Right lobe of liver (tissue), 6 donors: Measurements from ENCODE around the gene MZF1. TPM values are rescaled to one million over a fixed set of nuclear protein-coding genes. Genes with fewer than 3 reads are reported as not detected.

Source experiments
- ATAC-seq, 4 donors: fragments of 200-7000 bp; cut with Tn5 transposase; one replicate each; pipeline ENCODE4 v1.9.1; 2020; ENCODE audit warnings: mild to moderate bottlenecking in 4 of 4, moderate library complexity in 4 of 4
- DNase-seq, 3 donors: peaks; one replicate each; pipeline ENCODE4 v3.0.0-alpha.2; 2020
- H3K27ac ChIP-seq, 3 donors: fragments of 200-600 bp; one replicate each; pipeline ENCODE4 v1.8.0; 2022
- H3K27me3 ChIP-seq, 2 donors: fragments of 200-600 bp; one replicate each; pipeline ENCODE4 v1.8.0; 2022
- H3K36me3 ChIP-seq, 4 donors: fragments of 200-600 bp; sonication (generic) in 1 of 4; one replicate each; pipeline versions ENCODE4 v1.5.1 to v1.8.0; 2017 to 2022; ENCODE audit warnings: control low read depth in 1 of 4
- H3K4me1 ChIP-seq, 4 donors: fragments of 200-600 bp; sonication (generic) in 1 of 4; one replicate each; pipeline versions ENCODE4 v1.5.1 to v1.8.0; 2017 to 2022; ENCODE audit warnings: control low read depth in 1 of 4
- H3K4me3 ChIP-seq, 3 donors: fragments of 200-600 bp; one replicate each; pipeline ENCODE4 v1.8.0; 2022
- H3K9me3 ChIP-seq, 4 donors: fragments of 200-600 bp; sonication (generic) in 1 of 4; one replicate each; pipeline versions ENCODE4 v1.5.1 to v1.8.0; 2017 to 2022; ENCODE audit warnings: control low read depth in 1 of 4
- POLR2A ChIP-seq: fragments of 450-650 bp; IDR thresholded peaks from one replicate; pipeline ENCODE4 v1.6.1; 2017; ENCODE audit warnings: antibody characterized with exemption, mild to moderate bottlenecking
- WGBS: methylation state at CpG from one replicate; pipeline ENCODE4 v1.1.6; 2018; ENCODE audit warnings: low coverage, low lambda C conversion rate; ENCODE audit not compliant: insufficient coverage; ENCODE audit errors: missing lambda C conversion rate; 5-methylcytosine and 5-hydroxymethylcytosine counted together
- intact Hi-C, 2 donors: fragments of 100-400 bp; cut with DNase I; formaldehyde crosslinking; loops; one replicate each; pipeline versions ENCODE4 v1.11.2 to v1.14.1; 2022
- total RNA-seq, 6 experiments: library from RNA; depleted of rRNA in 2 of 6; stranded (reverse); fragments of >200 nt in 2 of 6; fragmentation: NEBNext Ultra II Directional in 3 of 6; extraction: Animal tissue kit (Norgen Biotek cat#: 25700) in 3 of 6; gene quantifications; one replicate each; pipeline versions ENCODE4 v1.1.0 to v1.2.4, GENCODE V29; 2016 to 2023
- TF ChIP-seq, protein P1 (sequence below), 4 donors: fragments of 200-600 bp in 3 of 4; fragments of 450-650 bp in 1 of 4; IDR thresholded peaks; one replicate each; pipeline versions ENCODE4 v1.5.1 to v1.8.0; 2016 to 2022; ENCODE audit warnings: antibody characterized with exemption in 4 of 4, mild to moderate bottlenecking in 2 of 4
- donor health status: DM: no; HTN: yes; CAD: no.
- donor health status: DM: no; HTN: no; CAD: no.
- donor health status: DM: no; HTN: no; CAD: no.
- donor health status: DM: no; HTN: yes; CAD: no.
- donor health status: DM: no; HTN: yes; CAD: no.

Gene MZF1
- total RNA-seq, 6 experiments from 2014 or later: 8.2 to 19.9 (median 14.1) TPM

DNA sequence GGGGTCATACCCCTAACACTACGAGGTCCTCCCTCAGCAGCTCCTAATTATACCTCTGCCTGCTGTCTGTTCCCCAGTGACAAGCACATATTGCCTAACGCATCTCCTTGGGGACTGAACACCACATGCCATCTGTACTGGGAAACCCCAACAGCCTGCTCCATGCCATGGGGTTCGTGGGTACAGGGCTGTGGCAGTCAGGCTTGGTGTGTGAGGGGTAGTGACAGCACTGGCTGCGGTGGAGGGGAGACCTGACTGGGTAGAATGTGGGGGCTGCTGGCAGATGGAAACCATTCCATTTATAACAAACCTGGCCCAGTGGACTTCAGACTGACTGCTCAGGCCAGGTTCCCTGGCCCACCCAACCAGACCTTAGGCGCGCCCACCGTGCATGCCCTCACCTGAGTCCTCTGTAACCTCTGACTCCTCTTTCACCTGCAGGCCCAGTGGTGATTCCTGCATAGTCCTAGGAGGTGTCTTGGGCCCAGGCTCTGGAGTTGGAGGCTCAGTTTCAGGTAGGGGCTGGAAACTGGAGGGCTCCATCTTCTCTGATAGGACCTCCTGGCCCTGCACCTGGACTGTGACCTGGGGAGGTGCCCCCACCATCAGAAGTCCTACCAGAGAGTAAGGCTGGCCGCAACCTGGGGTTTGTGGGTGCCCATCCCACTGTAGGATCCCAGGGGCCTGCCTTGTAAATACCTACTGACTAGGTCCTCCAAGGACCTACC is 3.0 kb downstream of the MZF1 start:
- intact Hi-C loops: no loop called here
- Histone ChIP-seq H3K4me1 (peaks cover 0 to 17% (median 3%) of the 10 kb centered on the region in 4 donors), H3K9me3 (no peaks in the 10 kb centered on the region), H3K4me3 (no peak overlapping the region), H3K27me3 (no peaks in the 10 kb centered on the region), H3K36me3 (peaks cover 0 to 10% (median 0%) of the 10 kb centered on the region in 4 donors), H3K27ac (no peak overlapping the region)
- no peak for TF ChIP-seq POLR2A
- TF ChIP-seq, protein P1, sequence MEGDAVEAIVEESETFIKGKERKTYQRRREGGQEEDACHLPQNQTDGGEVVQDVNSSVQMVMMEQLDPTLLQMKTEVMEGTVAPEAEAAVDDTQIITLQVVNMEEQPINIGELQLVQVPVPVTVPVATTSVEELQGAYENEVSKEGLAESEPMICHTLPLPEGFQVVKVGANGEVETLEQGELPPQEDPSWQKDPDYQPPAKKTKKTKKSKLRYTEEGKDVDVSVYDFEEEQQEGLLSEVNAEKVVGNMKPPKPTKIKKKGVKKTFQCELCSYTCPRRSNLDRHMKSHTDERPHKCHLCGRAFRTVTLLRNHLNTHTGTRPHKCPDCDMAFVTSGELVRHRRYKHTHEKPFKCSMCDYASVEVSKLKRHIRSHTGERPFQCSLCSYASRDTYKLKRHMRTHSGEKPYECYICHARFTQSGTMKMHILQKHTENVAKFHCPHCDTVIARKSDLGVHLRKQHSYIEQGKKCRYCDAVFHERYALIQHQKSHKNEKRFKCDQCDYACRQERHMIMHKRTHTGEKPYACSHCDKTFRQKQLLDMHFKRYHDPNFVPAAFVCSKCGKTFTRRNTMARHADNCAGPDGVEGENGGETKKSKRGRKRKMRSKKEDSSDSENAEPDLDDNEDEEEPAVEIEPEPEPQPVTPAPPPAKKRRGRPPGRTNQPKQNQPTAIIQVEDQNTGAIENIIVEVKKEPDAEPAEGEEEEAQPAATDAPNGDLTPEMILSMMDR (IDR thresholded peaks at IDR 0.05): no peak
- 80% methylated on average over 2 of the region's 8 CpGs for WGBS
- DNase-seq (peak; percentile 22 to 46 (median 40)), ATAC-seq (no peak)

DNA sequence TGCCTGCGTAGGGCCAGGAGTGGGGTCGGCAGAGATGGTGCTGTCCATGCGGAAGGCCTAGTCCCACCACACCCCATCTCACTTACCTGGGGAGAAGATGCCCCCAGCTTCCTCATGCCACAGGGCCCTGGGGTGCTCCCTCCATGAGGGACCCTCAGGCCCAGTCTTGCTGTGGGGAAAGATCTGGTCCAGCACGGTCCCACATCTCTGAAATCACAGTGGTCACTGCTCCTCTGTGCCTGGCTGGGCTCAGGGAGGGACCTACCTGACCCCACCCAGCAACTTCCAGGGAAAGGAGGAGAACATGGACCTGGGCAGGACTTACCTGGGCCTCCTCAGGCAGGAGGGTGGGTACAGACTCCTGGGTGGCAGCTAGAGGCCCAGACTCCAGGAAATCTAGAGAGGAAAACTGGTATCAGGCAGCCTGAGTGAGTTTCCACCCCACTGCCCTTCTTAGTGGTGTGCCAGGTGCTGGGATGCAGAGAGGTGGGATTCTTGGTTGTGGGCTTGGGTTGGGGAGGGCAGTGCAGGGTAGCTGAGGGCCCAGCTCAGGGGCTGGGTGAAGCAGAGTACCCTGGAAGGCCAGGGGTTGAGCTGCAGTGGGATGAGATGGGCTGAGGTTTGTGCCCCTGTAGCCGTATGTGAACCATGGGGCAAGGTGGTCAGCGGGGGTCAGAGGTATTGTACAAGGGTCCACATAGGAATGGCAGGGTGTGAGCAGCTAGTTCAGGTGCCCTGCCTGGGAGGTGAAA is 3.8 kb downstream of the MZF1 start:
- H3K27me3 ChIP-seq: no peaks in the 10 kb centered on the region
- intact Hi-C loops: no loop called here
- H3K27ac ChIP-seq: no peak overlapping the region
- H3K36me3 ChIP-seq: peaks cover 0 to 10% (median 0%) of the 10 kb centered on the region in 4 donors
- H3K4me1 ChIP-seq: peaks cover 0 to 14% (median 2%) of the 10 kb centered on the region in 4 donors
- H3K4me3 ChIP-seq: no peak overlapping the region
- H3K9me3 ChIP-seq: no peaks in the 10 kb centered on the region
- DNase-seq (peak in 1 of 3 donors; percentile 42), ATAC-seq (no peak)
- TF ChIP-seq, protein P1 (IDR thresholded peaks at IDR 0.05): no peak
- WGBS: 88% methylated on average over 3 of the region's 6 CpGs

DNA sequence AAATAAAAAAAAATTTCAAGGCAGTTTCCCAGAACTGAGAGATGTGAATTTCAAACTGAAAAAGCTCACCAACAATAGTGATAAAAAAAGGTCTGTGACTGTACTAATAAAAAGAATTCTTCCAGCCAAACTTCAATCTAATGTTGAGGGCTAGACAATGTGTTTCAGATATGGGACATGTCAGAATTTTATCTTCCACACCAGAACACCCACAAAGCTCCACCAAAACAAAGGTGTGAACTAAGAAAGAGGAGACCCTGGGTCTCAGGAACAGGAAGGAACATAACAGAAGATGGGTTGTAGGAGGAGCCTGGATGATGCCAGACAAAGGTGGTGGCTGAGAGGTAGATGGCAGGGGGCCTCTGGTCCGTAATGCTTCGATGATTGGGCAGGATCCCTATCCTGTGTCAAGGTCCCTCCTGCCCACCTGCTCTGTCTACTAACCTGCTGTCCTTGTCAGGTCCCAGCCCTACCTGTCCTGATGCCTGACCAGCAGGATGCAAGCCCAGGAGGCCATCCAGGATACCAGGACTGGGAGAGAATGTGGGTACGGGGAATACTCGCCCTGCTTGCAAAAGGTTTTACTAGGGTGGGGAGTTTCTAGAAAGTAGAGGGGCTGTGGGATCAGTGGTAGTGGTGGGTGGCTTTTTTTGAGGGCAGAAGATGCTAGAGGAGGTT is 4.5 kb downstream of the MZF1 start:
- Histone ChIP-seq H3K9me3 (no peaks in the 10 kb centered on the region), H3K27ac (no peak overlapping the region), H3K4me3 (no peak overlapping the region), H3K27me3 (no peaks in the 10 kb centered on the region), H3K4me1 (peaks cover 0 to 7% (median 0%) of the 10 kb centered on the region in 4 donors), H3K36me3 (peaks cover 0 to 10% (median 0%) of the 10 kb centered on the region in 4 donors)
- ATAC-seq (no peak), DNase-seq (peak in 1 of 3 donors; percentile 30)
- intact Hi-C loops: no loop called here
- WGBS: 88% methylated on average over 4 of the region's 4 CpGs
- TF ChIP-seq, protein P1 (IDR thresholded peaks at IDR 0.05): no peak
- no peak for TF ChIP-seq POLR2A

DNA sequence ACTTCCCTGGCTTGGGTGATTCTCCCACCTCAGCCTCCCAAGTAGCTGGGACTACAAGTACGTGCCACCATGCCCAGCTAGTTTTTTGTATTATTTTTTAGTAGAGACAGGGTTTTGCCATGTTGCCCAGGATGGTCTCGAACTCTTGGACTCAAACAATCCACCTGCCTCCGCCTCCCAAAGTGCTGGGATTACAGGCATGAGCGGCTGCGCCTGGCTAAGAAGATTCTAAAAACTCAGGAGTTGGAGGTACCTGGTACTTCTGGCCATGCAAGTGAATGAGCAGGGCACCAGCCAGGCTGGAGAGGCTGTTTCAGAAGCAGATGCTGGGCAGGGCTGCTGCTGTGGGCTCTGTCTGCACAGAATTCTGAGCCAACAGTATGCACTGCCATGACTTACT is 6.1 kb downstream of the MZF1 start:
- TF ChIP-seq, protein P1 (IDR thresholded peaks at IDR 0.05): no peak
- TF ChIP-seq POLR2A: no peak
- H3K27me3 ChIP-seq: no peaks in the 10 kb centered on the region
- WGBS: 95% methylated on average over 5 of the region's 5 CpGs
- intact Hi-C loops: no loop called here
- H3K4me1 ChIP-seq: peaks cover 0 to 16% (median 6%) of the 10 kb centered on the region in 4 donors
- peaks cover 0 to 10% (median 0%) of the 10 kb centered on the region in 4 donors for H3K36me3 ChIP-seq
- H3K27ac ChIP-seq: no peak overlapping the region
- H3K9me3 ChIP-seq: no peaks in the 10 kb centered on the region
- DNase-seq (peak in 1 of 3 donors; percentile 22), ATAC-seq (no peak)
- no peak overlapping the region for H3K4me3 ChIP-seq
